GM12878 (cell line): Measurements from ENCODE around the gene METTL8. TPM values are rescaled to one million over a fixed set of nuclear protein-coding genes. Genes with fewer than 3 reads are reported as not detected.

Source experiments
- ATAC-seq: fragments of 200-7000 bp; cut with Tn5 transposase; 3 replicates; pipeline ENCODE4 v1.9.1; 2020; ENCODE audit warnings: mild to moderate bottlenecking, moderate library complexity
- BruUV-seq: library from RNA; stranded (reverse); fragments of 400-500 nt; replicated peaks from 2 replicates; lab custom pipeline; 2021; lab: Mats Ljungman, UMichigan
- CTCF ChIA-PET: fragments of 300-600 bp; sonication (Branson Sonifier 250); formaldehyde crosslinking; extraction: SDS; loops from one replicate; lab custom pipeline; 2021; ENCODE audit warnings: inconsistent platforms; lab: Yijun Ruan, JAX
- POLR2A ChIA-PET: fragments of 350-600 bp; formaldehyde crosslinking; extraction: SDS; loops from one replicate; lab custom pipeline; 2021; ENCODE audit warnings: inconsistent platforms; lab: Charles Lee
- RAD21 ChIA-PET: fragments of 300-600 bp; sonication (Branson Sonifier 250); formaldehyde crosslinking; loops from one replicate; lab custom pipeline; 2023; ENCODE audit warnings: antibody characterized with exemption; ENCODE audit not compliant: unreplicated experiment; lab: Charles Lee
- SMC1A ChIA-PET: fragments of 300-600 bp; sonication (Branson Sonifier 250); formaldehyde crosslinking; loops from one replicate; lab custom pipeline; 2023; ENCODE audit not compliant: unreplicated experiment, uncharacterized antibody; lab: Charles Lee
- DNase-seq: peaks from one replicate; pipeline ENCODE4 v3.0.0-alpha.2; 2011; ENCODE audit warnings: low read depth, low spot score
- FAIRE-seq: peaks from 3 replicates; lab custom pipeline; 2011; peaks lifted over from hg19 to GRCh38; lab: Jason Lieb, UNC
- H2AFZ ChIP-seq: 2 replicates; pipeline ENCODE4 v1.6.0; 2011; ENCODE audit warnings: low read depth, low read length, control low read depth; ENCODE audit not compliant: control insufficient read depth
- H3K27ac ChIP-seq: 2 replicates; pipeline ENCODE4 v1.5.1; 2011; ENCODE audit warnings: control low read depth; ENCODE audit not compliant: control insufficient read depth, insufficient read depth
- H3K27me3 ChIP-seq, 2 experiments: replicated peaks in 1 of 2; 2 replicates each; pipeline versions ENCODE4 v1.6.0 to v1.6.1; 2011; ENCODE audit warnings: low read length in 1 of 2; ENCODE audit not compliant: control insufficient read depth in 2 of 2, insufficient read depth in 2 of 2
- H3K36me3 ChIP-seq, 2 experiments: 2 replicates each; pipeline ENCODE4 v1.5.1; 2011; ENCODE audit warnings: low read length in 1 of 2; ENCODE audit not compliant: control insufficient read depth in 2 of 2, insufficient read depth in 2 of 2
- H3K4me1 ChIP-seq: 2 replicates; pipeline ENCODE4 v1.6.1; 2011; ENCODE audit warnings: mild to moderate bottlenecking, low read length, moderate library complexity, mixed read lengths; ENCODE audit not compliant: control insufficient read depth, insufficient read depth
- H3K4me2 ChIP-seq: 2 replicates; pipeline ENCODE4 v1.6.0; 2011; ENCODE audit warnings: control low read depth; ENCODE audit not compliant: control insufficient read depth, insufficient read depth
- H3K4me3 ChIP-seq: fragments of 200-600 bp; sonication (generic); 2 replicates; pipeline ENCODE4 v1.5.1; 2016
- H3K79me2 ChIP-seq: 2 replicates; pipeline ENCODE4 v1.6.0; 2011; ENCODE audit warnings: low read length; ENCODE audit not compliant: control insufficient read depth, insufficient read depth
- H3K9ac ChIP-seq: 2 replicates; pipeline ENCODE4 v1.8.0; 2011; ENCODE audit warnings: low read length, control low read depth, mixed read lengths; ENCODE audit not compliant: control insufficient read depth, insufficient read depth
- H3K9me3 ChIP-seq: replicated peaks from 3 replicates; pipeline ENCODE4 v1.5.1; 2011; ENCODE audit warnings: mild to moderate bottlenecking, low read length; ENCODE audit not compliant: control insufficient read depth, insufficient read depth
- H4K20me1 ChIP-seq: 2 replicates; pipeline ENCODE4 v1.6.0; 2011; ENCODE audit not compliant: control insufficient read depth, insufficient read depth
- ATF2 ChIP-seq: IDR thresholded peaks from 2 replicates; pipeline ENCODE4 v1.6.1; 2012; ENCODE audit warnings: low read length, inconsistent platforms
- GATAD2B ChIP-seq: fragments of 450-650 bp; conservative IDR thresholded peaks from 2 replicates; pipeline ENCODE4 v1.6.1; 2017; ENCODE audit warnings: low read depth, mild to moderate bottlenecking, moderate library complexity
- HDAC6 ChIP-seq: fragments of 200-600 bp; sonication (generic); IDR thresholded peaks from one replicate; pipeline ENCODE4 v1.8.0; 2017; ENCODE audit warnings: antibody characterized with exemption; ENCODE audit not compliant: unreplicated experiment
- IKZF2 ChIP-seq, 2 experiments: fragments of 450-650 bp; IDR thresholded peaks; 2 replicates each; pipeline ENCODE4 v1.6.1; 2017; ENCODE audit warnings: mild to moderate bottlenecking in 2 of 2, moderate library complexity in 2 of 2
- MEF2B ChIP-seq: fragments of 450-650 bp; IDR thresholded peaks from 2 replicates; pipeline ENCODE4 v1.6.1; 2018; ENCODE audit warnings: mild to moderate bottlenecking, moderate library complexity; ENCODE audit not compliant: partially characterized antibody, poor library complexity, severe bottlenecking
- MXI1 ChIP-seq: fragments of 150-350 bp; IDR thresholded peaks from 2 replicates; pipeline ENCODE4 v1.6.1; 2011; ENCODE audit warnings: low read depth, mild to moderate bottlenecking, inconsistent platforms, low read length, improper control_type of control experiment
- PKNOX1 ChIP-seq: fragments of 450-650 bp; IDR thresholded peaks from 2 replicates; pipeline ENCODE4 v1.6.1; 2016; ENCODE audit warnings: mild to moderate bottlenecking
- POU2F2 ChIP-seq: IDR thresholded peaks from 3 replicates; pipeline ENCODE4 v1.6.1; 2011; ENCODE audit warnings: low read depth, mild to moderate bottlenecking, low read length, borderline replicate concordance
- RAD51 ChIP-seq: fragments of 450-650 bp; IDR thresholded peaks from 2 replicates; pipeline ENCODE4 v1.6.1; 2016; ENCODE audit warnings: moderate library complexity, mild to moderate bottlenecking, inconsistent platforms
- RBBP5 ChIP-seq: fragments of 200-600 bp; sonication (generic); conservative IDR thresholded peaks from 2 replicates; pipeline ENCODE4 v1.6.1; 2016
- STAT1 ChIP-seq: fragments of 450-650 bp; conservative IDR thresholded peaks from 2 replicates; pipeline ENCODE4 v1.6.1; 2014; ENCODE audit warnings: antibody characterized with exemption, mild to moderate bottlenecking
- YBX1 ChIP-seq: fragments of 450-650 bp; IDR thresholded peaks from 2 replicates; pipeline ENCODE4 v1.6.1; 2016; ENCODE audit warnings: antibody characterized with exemption
- ZBTB33 ChIP-seq: fragments of 450-650 bp; IDR thresholded peaks from 2 replicates; pipeline ENCODE4 v1.6.1; 2017; ENCODE audit warnings: mild to moderate bottlenecking
- WGBS: methylation state at CpG from one replicate; pipeline ENCODE4 v1.1.6; 2016; ENCODE audit warnings: low lambda C conversion rate; ENCODE audit not compliant: insufficient replicate concordance, insufficient coverage; ENCODE audit errors: missing lambda C conversion rate; 5-methylcytosine and 5-hydroxymethylcytosine counted together
- in situ Hi-C: fragments of 300-500 bp; cut with MboI; formaldehyde crosslinking; loops from 9 replicates; pipeline ENCODE4 v1.14.3; 2018; ENCODE audit warnings: mixed read lengths
- intact Hi-C: fragments of 100-400 bp; cut with micrococcal nuclease; formaldehyde crosslinking; loops from one replicate; pipeline ENCODE4 v1.14.2; 2022; ENCODE audit not compliant: unreplicated experiment
- polyA plus RNA-seq, 11 experiments: library from polyadenylated mRNA; depleted of rRNA in 4 of 11; unstranded in 6 of 11; stranded (reverse) in 5 of 11; fragments of >200 nt; fragmentation: Nextera tagmentation in 4 of 11; fragmentation: Illumina TruSeq in 1 of 11; extraction: Ambion mirVana in 4 of 11; extraction: Trizol in 1 of 11; gene quantifications; 1 replicate in 1 of 11; 2 replicates in 10 of 11; pipeline versions ENCODE4 v1.2.1 to v1.2.3, GENCODE V29; 2011 to 2016; ENCODE audit warnings: inconsistent platforms in 2 of 11, missing spikeins in 2 of 11, low read depth in 1 of 11
- total RNA-seq, 4 experiments: library from RNA; depleted of rRNA in 3 of 4; stranded (reverse); fragments of >200 nt in 3 of 4; fragmentation: Illumina TruSeq in 1 of 4; extraction: Trizol in 1 of 4; gene quantifications; 2 replicates each; pipeline versions ENCODE4 v1.2.1 to v1.2.3, GENCODE V29; 2013 to 2021

METTL8 gene
- total and polyA plus RNA-seq, 10 of the 15 experiments (the other 5 are each of a cell fraction or from before 2014, with no cell fraction given), result 30.8 to 96.3 (median 51.5) TPM

GRCh38 chr2:171404261-171404660 is 29.5 kb downstream of the METTL8 start:
- ATAC-seq (no peak), FAIRE-seq (no peak), DNase-seq (no peak)
- WGBS, result 99% methylated on average over 5 of the region's 5 CpGs
- Histone ChIP-seq H4K20me1 (no peaks in the 10 kb centered on the region), H3K4me2 (no peak overlapping the region), H3K27ac (no peak overlapping the region), H3K4me1 (peaks cover 44% of the 10 kb centered on the region), H2AFZ (no peak overlapping the region), H3K36me3 (peaks cover 0 to 7% of the 10 kb centered on the region in 2 experiments; a peak in 3 of 4 replicates), H3K79me2 (peaks cover 61% of the 10 kb centered on the region), H3K9ac (no peak overlapping the region), H3K4me3 (no peak overlapping the region), H3K9me3 (peaks cover 26% of the 10 kb centered on the region), H3K27me3 (no peaks in the 10 kb centered on the region)
- ChIA-PET RAD21 (no interaction called here), CTCF (interaction anchor here (3.2 kb wide), 1 partner anchor 8 kb away, joined by 13 read pairs; no protein-coding TSS in a partner anchor), POLR2A (no interaction called here), SMC1A (interaction anchor here (0.6 to 8.3 kb wide), 4 partner anchors 9 to 602 kb away, joined by 3 to 273 read pairs (median 36); no protein-coding TSS in a partner anchor)
- in situ Hi-C loops, result no loop called here
- no TSS peak for BruUV-seq
- intact Hi-C loops, result no loop called here
- no peak for TF ChIP-seq MXI1
- no peak for TF ChIP-seq PKNOX1
- TF ChIP-seq MEF2B, result no peak
- no peak for TF ChIP-seq GATAD2B
- TF ChIP-seq RAD51, result no peak
- TF ChIP-seq POU2F2, result no peak
- no peak for TF ChIP-seq STAT1
- TF ChIP-seq IKZF2 (IDR thresholded peaks at IDR 0.05), result no peak
- no peak for TF ChIP-seq YBX1
- TF ChIP-seq HDAC6, result no peak
- TF ChIP-seq ZBTB33, result no peak
- TF ChIP-seq RBBP5, result no peak
- no peak for TF ChIP-seq ATF2
